ENCODE data around the gene ADGRV1.
"Not testable (repeated sequence)": the region's sequence is repeated elsewhere in the genome, so short reads cannot be mapped to it uniquely, and the experiment has no call there.

ADGRV1 gene

DNA sequence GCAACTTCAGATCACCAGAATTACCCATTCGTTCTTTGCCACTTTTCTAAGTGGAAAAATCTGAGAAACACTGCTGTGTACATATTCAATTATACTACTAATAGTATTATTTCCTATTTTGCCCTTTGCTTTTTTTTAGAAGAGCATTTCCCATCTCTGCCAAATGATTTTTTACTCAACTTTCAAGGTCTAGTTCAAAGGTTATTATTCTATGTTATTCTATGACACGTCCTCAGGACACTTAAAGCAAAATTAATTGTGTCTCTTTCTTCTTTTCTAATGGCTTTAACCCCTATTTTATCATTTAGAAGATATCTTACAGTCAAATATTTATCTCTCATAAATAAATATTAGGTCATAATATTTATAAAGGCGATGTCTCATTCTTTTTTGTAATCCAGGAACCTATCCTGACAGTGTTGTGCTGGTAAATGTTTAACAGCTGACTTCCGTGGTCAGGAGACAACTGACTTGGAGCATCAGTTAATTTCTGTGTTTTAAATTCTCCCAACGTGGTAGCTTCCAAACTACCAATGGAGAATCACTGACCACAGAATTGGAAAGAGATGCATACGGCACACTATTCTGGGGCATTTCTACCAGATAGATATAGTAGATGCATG is 449.3 kb downstream of the ADGRV1 start:
- DNase-seq: no peak

DNA sequence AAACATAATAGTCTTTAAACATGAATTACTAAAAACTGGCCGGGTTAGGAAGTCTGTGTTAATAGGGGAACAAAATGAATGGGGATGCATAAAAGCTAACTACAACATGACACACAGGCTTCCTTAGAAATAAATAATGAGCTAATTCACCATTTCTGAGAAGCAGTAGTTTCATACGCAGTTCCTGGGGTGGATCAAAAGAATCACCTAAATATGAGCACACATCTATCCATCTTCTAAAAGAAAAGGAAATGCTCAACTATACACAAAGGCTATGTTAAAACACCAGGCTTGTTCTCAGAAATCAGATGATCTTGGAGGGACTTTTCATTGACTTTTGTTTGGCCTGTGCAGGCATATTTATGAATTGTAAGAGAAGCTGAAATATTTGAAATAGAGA is 451.5 kb downstream of the ADGRV1 start:
- DNase-seq: no peak

DNA sequence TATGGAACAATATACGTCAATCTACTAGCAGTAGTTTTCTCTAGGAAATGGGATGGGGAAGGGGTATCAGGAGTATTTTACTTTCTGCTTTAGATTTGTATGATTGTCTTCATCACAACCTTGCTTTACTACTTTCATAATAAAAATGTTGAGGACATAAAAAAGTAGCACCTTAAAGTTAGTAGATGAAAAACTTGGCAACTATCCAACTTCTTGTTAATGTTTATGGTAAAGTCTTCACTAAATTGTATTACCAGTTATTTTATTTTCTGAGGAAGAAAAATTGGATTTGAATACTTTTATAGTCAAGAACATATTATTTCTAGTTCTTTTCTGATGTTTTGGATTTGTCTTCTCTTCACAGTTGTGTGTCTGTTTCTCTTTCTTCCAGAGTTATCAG is 452.4 kb downstream of the ADGRV1 start:
- no peak for DNase-seq

DNA sequence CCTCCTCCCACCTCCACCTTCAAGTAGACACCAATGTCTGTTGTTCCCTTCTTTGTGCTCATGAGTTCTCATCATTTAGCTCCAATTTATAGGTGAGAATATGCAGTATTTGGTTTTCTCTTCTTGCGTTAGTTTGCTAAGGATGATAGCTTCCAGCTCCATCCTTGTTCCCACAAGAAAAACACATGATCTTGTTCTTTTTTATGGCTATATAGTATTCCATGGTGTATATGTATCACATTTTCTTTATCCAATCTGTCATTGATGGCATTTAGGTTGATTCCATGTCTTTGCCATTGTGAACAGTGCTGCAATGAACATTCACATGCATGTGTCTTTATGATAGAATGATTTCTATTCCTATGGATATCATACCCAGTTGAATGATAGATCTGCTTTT is 454.3 kb downstream of the ADGRV1 start:
- DNase-seq: not testable (repeated sequence)

DNA sequence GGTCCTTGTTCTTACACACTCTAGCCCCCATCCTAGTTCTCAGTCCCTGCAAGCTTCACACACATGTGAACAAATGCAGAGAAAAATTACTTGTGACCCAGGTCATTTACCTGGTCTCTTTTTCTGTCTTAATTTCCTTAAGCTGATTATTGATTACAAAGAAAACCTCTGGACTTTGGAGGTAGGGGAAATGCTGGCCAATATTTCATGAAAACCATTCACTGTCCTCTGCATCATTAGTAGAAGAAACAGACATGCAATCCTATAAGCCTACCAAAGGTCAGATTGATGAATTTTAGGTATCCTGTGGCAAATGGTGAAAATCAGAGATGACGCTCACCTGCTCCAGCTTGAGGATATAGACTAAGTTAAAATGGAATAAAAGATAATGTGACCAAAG is 457.7 kb downstream of the ADGRV1 start:
- DNase-seq: no peak

DNA sequence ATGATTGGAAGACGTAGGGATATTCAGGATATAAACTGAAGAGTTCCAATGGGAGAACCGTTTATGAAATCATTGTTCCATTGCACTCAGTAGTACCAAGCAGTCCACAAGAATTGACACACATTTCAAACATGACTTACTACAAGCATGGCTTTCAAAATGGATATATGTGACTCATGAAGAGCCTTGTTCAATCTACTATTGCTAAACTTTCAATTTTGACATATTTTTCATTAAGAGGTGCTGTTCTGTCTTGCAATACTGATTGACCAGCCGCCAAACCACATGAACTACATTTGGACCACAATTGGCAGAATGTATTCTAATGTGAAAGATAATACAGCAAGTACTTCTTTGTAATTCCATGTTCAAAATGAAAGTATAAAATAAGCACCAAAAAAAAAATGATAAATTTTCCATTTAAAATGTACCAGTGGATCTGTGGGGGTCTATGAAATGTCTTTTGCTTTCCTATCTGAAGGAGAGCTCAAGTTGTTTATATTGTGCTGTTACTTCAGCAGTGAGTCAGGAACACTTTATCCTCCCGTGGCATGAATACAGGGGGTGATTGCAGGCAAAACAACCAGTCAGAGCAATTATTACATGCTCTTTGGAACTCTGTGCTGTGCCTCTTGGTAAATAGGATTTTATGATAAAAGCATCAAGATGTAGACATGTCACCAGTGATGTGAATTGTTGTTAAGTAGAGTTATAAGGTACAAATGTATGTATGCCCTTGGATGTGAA is 458.5 kb downstream of the ADGRV1 start:
- DNase-seq: no peak

DNA sequence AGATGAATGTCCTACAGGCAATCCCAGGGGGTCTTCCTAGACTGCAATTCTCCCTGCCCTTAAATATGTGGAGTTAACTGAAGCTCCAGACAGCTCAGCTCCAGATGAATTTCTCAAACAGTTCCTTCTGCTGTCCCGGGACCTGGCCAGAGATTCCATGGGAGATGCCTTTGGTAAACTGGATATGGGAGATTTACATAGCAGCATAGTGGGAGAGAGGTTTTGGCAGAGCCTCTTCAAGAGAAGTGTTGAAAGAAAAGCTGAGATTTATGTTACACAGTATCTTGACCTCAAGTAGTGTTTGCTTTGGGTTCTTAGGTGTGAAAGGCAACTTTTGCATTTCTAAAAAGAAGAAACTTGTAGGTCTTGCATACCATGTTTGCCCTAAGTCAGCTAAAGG is 459.6 kb downstream of the ADGRV1 start:
- DNase-seq: no peak

DNA sequence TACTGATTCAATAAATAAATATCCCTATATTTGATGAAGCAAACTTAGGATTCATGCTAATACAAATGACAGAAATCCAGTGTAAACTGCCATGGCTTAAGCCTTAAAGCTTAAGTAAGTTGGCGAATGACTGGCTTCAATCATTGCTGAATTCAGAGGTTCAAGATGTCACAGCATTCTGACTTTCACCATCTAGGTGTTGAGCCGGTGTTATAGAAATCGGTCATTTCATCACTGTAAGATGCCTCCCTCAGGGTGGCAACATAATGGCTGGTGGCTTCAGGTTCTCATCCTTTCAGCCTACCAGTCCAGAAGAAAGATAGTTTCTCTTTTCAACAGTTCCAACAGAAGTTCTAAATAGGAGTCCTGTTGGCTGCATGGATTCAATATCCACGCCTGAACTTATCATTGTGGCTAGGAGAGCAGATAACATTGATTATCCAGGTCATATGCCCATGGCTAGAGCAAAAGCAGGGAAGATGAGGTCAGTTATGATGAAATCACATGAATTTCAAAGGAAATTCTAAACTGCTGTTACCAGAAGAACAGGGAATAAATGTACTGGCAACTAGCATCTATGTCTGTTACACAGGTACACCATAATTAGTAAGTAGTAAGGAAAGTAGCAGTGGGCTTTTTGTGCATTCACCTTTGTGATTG is 460.2 kb downstream of the ADGRV1 start:
- no peak for DNase-seq

DNA sequence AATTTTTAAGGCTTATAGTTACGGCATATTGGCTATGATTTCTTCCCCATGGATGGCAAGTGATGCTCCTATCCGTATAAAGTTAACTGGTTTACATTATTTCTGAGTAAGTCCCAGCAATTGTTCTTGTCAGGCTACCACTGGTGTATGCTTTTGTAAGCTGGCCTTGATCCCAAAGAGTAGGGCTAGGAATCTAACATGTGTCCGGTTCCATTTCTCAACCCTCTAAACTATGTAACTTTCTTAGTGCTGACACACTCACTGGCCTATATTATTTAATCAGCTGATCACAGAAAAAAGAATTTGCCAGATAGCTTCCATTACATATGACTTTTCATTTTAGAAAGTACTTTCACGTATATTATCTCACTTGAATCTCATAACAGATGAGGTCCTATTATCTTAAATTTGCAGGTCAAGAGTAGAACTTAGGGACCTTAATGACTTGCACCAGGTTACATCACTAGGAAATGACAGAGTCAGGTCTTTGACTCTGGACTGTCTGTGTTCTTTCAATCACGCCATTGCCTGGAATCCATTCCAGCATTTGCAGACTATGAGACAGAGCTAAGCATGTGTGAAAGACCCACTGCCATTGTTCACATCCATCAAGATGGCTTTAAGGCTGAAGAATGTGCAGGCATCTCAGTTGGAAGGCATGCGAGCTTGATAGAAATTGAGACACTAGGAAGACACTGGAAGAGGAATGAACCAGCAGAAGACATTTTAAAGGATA is 461.6 kb downstream of the ADGRV1 start:
- no peak for DNase-seq

DNA sequence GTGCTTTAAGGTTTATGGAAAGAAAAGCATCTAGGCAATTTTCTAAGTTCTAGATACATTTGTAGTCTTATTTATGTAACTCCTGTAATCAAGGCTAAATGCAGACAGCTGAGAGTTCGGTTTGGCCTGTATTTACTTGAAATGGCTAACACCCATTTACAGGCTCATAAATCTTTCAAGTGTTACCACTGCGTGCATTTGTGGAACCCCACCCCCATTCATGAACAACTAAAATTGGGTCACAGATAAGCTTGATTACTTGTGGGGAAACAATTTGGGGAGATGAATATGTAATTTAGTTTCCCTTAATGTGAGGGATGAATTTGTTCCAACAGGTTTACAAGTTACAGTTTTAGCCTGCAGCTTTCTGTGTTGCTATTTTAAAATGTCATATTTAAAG is 463.9 kb downstream of the ADGRV1 start:
- DNase-seq: no peak

DNA sequence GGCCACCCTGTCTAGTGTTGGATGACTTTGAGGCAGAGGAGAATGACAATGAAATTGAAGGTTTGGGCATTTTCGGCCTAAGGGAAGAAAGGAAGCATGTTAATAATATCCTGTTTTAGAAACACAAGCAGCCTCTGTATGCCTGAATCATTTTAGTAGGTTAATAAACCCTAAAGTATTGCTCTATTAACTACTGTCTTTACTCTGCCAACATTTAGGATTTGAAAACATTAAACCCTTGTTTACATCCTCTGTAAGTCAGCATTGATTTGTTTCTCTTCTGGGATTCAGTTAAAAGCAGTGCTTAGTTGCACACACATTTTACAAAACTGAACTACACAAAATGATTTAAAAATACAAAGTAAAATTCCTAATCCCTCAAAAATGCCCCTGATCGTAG is 465.6 kb downstream of the ADGRV1 start:
- DNase-seq: no peak

DNA sequence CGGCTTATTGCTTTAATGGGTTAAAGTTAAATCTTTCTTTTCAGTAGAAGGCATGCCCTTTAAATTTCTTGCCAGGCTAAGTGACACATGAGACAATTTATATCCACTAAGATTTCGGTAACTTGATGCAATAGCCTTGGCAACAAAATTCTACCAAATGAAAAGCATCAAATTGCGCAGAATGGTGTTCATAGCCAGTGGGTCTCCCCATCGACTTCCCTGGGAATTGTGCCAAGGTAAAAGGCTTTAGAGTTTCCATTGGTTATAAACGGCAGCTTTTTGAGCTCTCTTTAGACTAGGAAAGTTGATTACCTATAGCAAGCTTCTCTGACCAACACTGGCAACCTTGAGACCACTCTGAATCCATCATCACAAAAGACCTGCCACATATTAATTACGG is 466.1 kb downstream of the ADGRV1 start:
- DNase-seq: no peak

DNA sequence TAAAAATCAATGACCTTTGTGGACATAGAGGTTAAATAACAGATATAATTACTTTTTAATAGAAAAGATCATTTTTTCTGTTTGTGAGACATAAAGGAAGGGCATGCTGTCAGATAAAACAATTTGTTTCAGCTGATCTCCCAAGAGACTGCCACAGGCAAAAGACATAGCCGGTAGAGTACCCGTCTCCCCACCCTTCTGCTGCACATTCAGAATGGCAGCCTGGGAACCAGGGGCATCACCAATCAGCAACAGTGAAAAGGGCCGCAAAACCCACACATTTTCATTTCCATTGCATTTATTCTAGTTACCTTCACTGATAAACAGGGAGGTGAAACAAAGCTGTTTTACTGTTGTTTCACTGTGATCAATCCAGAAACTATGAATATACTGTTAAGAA is 466.9 kb downstream of the ADGRV1 start:
- DNase-seq: no peak

DNA sequence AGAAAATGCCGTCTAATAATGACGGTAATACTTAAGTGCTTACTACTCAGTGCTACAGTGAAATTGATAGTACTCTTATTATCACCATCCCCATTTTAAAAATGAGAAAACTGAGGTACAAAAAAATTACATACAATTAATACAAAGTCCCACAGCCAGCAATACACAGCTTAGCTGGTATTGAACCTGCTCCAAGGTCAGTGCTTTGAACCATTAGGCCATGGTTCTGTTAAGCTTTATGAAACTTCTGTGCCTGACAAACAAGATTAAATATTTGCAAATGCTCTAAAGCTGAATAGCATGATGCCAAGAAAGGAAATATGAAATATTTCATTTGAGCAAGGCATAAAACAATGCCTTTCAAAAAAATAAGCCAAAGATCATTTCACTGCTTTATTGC is 467.4 kb downstream of the ADGRV1 start:
- DNase-seq: no peak

DNA sequence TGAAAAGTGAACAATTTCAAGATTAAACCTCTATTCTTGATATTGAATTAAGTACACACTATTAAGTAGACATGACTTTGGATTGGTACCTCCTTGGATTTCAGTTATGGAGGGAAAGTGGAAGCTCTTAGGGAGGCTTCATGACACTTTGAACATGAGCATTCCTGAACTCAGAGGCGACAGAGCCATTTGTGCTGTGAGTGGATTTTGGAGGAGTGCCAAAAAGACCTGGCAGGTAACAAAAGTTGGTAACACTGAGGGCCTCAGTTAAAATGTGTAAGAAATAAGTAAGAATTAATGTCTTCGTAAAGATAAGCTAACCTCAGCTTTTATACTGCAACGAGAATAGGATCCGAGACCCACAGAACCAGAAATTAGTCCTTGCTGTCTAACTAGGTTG is 467.9 kb downstream of the ADGRV1 start:
- DNase-seq: no peak

DNA sequence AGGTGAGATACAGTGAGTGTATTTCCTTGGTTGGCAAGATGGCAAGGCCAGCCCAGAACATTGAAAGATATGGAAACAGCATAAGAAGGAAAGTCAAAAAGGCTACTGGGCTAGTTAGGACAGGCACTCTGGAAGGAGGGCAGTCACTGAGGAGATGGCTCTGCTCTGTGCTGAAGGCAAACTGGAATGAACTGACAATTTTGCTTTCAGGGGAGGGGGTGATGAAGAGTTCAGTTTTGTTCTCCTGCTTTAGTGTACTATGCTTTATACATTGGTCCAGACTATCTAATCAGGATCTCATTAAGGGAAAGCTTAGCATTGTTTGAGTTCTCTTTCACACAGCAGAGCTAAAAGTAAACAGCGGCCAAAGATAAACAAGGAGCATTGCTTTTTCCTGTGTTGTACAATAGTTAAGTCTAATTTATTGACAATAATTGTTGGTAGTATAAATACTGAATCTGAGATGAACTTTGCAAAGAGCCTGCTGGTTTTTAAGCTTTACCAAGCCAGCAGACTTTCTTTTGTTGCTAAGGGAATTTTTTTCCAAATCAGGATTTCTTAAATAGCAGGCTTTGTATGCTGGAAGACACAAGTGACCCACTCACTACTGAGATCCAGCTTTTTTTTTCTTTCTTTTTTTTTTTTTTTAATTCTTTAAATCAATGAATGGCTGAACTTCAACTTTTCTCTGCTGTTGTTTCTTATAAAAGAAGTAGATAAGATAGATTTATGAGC is 469.0 kb downstream of the ADGRV1 start:
- DNase-seq: no peak

DNA sequence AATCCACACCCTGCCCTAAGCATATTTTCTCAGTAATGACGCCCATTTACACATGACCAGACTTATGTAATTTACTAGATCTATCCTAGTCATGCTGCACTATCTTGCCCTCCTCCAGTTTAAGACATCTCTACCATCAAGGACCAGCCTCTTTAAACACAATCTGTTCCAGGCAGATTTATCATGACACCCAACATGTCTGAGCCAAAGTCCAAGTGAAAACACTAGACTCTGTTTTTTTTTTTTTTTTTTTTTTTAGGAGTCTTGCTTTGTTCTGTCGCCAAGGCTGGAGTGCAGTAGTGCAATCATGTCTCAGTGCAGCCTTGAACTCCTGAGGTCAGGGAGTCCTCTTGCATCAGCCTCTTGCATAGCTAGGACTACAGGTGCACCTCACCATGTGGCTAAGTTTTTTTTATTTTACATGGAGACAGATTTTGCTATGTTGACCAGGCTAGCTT is 469.9 kb downstream of the ADGRV1 start:
- DNase-seq: no peak

DNA sequence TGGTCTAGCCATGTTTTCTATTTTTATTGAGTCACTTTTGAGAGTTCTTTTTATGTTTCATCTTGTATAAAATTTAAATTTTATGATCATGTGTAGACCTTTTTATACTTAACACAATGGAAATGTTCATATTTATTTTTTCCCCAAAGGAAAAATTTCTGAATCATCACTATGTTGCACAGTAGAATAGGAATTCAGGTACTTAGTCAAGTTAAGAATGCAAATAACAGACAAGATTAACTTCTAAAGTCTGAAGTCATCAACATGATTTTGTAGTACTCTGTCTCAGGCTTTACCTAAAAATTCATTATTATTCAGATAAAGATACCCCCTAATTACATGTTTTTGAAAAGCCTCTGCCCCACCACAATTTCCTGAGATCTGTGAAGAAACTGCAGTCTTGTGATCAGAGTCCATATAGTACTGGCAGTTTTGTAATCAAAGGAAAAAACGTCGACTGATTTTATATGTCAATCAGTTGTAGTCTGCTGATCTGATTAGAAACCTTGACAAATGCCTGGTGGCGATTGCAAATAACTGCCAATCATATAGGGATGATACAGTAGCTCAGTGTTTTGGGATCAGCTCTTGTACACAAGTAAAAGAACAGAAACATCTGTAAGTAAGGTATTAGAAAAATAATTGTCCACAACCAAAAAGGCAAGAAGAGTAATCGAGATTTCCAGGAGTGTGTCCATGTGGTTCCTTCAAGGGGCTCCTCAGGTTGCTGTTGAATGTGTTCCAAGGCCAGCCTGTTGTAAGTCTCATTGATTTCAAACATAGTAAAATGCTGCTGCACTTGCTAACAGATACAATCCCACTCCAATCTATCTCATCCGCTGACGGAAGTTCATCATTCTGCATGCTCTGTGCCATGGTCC is 472.2 kb downstream of the ADGRV1 start:
- DNase-seq: no peak

DNA sequence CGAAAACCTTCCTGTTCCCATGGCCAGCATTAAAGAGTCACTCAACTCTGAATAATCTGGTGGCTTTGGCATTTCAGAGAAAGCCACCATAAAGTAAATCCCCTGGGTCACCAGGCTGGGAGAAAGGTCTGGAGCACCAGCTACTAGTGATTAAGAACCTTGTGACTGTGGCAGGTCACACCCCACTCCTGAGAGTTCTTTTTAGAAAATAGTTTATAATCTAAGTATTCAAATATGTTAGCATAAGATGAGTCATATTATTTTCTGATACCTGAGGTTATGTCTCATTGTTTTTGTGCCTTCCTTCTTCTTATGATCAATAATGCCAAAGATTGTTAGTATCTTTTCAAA is 472.8 kb downstream of the ADGRV1 start:
- no peak for DNase-seq

DNA sequence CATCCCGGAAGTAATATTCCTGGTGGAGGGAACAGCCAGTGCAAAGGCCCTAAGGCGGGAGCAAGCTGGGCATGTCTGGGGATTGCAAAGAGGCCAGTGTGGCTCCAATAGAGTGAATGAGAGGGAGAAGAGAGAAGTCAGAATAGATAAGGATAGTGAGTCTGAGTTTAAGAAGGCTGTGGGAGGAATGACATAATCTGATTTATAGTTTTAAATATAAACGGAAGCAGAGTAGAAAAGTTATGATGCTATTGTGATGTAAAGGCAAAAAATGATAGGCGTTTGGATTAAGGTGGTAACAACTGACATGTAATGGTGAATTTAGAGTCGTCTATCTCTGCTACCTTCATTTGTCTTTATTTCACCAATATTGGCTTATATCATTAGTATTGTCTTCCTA is 473.5 kb downstream of the ADGRV1 start:
- no peak for DNase-seq

DNA sequence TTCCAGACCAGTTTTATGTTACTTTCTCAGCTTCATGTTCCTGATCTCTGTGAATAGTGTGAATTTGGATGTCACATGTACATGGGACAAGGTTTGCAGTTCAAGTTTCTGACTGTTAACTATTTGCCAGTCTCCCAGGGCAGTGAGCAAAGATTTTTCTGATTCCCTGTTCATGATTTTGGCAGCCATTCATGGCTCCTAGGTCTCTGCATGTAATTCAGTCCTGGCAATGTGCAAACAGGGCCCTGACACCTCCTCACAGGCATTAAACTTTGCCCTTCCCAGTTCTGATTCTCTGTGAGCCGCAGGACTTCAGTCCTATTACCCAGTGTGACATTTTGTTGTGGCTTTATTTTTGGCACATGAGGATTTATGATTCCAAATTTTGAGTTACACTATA is 474.8 kb downstream of the ADGRV1 start:
- DNase-seq: no peak

Measured in activated CD4-positive, alpha-beta T cell treated with anti-CD3 and anti-CD28 coated beads for 48 hours (primary cell).